ENCODE data around the gene PRKACA.
"Not testable (repeated sequence)": the region's sequence is repeated elsewhere in the genome, so short reads cannot be mapped to it uniquely, and the experiment has no call there.

The PRKACA gene

GRCh38 chr19:14066134-14066533, 51.4 kb downstream of the PRKACA start:
- DNase-seq = no peak

- no peak for DNase-seq
Measured at GRCh38 chr19:14063105-14063504, 54.5 kb downstream of the PRKACA start.

- no peak for DNase-seq
Measured at GRCh38 chr19:14062558-14062855, 55.1 kb downstream of the PRKACA start.

- no peak for DNase-seq
Measured at GRCh38 chr19:14061751-14062557, 55.6 kb downstream of the PRKACA start, which contains the start of gene PALM3. Gene PALM3, minus strand, starts transcription at chr19:14062076. Its CDS starts 96 bp downstream, at chr19:14061980.

- no peak for DNase-seq
Measured at GRCh38 chr19:14061081-14061749, 56.3 kb downstream of the PRKACA start.

GRCh38 chr19:14059652-14060155, 57.9 kb downstream of the PRKACA start:
- peak; percentile 43 for DNase-seq

- peak; percentile 60 for DNase-seq
Measured at GRCh38 chr19:14059093-14059480, 58.5 kb downstream of the PRKACA start.

- no peak for DNase-seq
Measured at GRCh38 chr19:14058182-14059092, 59.1 kb downstream of the PRKACA start.

- no peak for DNase-seq
Measured at GRCh38 chr19:14056741-14057356, 60.7 kb downstream of the PRKACA start.

GRCh38 chr19:14056069-14056666, 61.4 kb downstream of the PRKACA start:
- DNase-seq = no peak

- DNase-seq = no peak
Measured at GRCh38 chr19:14055396-14055795, 62.2 kb downstream of the PRKACA start.

GRCh38 chr19:14054721-14055120, 62.8 kb downstream of the PRKACA start:
- DNase-seq = no peak

- no peak for DNase-seq
Measured at GRCh38 chr19:14054099-14054498, 63.5 kb downstream of the PRKACA start.

GRCh38 chr19:14053500-14053899, 64.1 kb downstream of the PRKACA start:
- no peak for DNase-seq

GRCh38 chr19:14053032-14053431, 64.5 kb downstream of the PRKACA start:
- no peak for DNase-seq

GRCh38 chr19:14052470-14052869, 65.1 kb downstream of the PRKACA start:
- DNase-seq = no peak

GRCh38 chr19:14051980-14052379, 65.6 kb downstream of the PRKACA start:
- DNase-seq = no peak

- DNase-seq = not testable (repeated sequence)
Measured at GRCh38 chr19:14050961-14051360, 66.6 kb downstream of the PRKACA start.

GRCh38 chr19:14050512-14050911, 67.0 kb downstream of the PRKACA start:
- no peak for DNase-seq

- peak; percentile 82 for DNase-seq
Measured at GRCh38 chr19:14048443-14049153, 69.0 kb downstream of the PRKACA start.

GRCh38 chr19:14047866-14048265, 69.7 kb downstream of the PRKACA start:
- DNase-seq = not testable (repeated sequence)
